Mesendoderm (in vitro differentiated cells): ENCODE results near the gene GRIK4.
"Not testable (repeated sequence)": the region's sequence is repeated elsewhere in the genome, so short reads cannot be mapped to it uniquely, and the experiment has no call there.

ENCODE experiments used
- DNase-seq: peaks from one replicate; pipeline ENCODE4 v3.0.0; 2013
- H2AK5ac ChIP-seq: 2 replicates; pipeline ENCODE4 v1.6.1; 2013; ENCODE audit warnings: low read length, inconsistent platforms
- H2BK120ac ChIP-seq: 2 replicates; pipeline ENCODE4 v1.6.1; 2013; ENCODE audit warnings: low read depth, mild to moderate bottlenecking, low read length, moderate library complexity, mixed read lengths
- H2BK15ac ChIP-seq: replicated peaks from 2 replicates; pipeline ENCODE4 v1.6.1; 2013; ENCODE audit warnings: low read depth, mild to moderate bottlenecking, moderate library complexity
- H2BK5ac ChIP-seq: 2 replicates; pipeline ENCODE4 v1.6.1; 2013; ENCODE audit warnings: low read length, inconsistent platforms
- H3K18ac ChIP-seq: 2 replicates; pipeline ENCODE4 v1.6.1; 2013; ENCODE audit warnings: mild to moderate bottlenecking, low read length, mixed read lengths
- H3K23ac ChIP-seq: one replicate; pipeline ENCODE4 v1.6.1; 2013; ENCODE audit warnings: low read length
- H3K27ac ChIP-seq: 2 replicates; pipeline ENCODE4 v1.5.1; 2013; ENCODE audit warnings: low read depth, mild to moderate bottlenecking, inconsistent platforms, low read length, moderate library complexity
- H3K27me3 ChIP-seq: 2 replicates; pipeline ENCODE4 v1.6.1; 2013; ENCODE audit warnings: low read length, control low read depth, mild to moderate bottlenecking, inconsistent platforms; ENCODE audit not compliant: insufficient read depth, poor library complexity
- H3K36me3 ChIP-seq: 2 replicates; pipeline ENCODE4 v1.6.1; 2013; ENCODE audit warnings: low read length, inconsistent platforms; ENCODE audit not compliant: control insufficient read depth, insufficient read depth
- H3K4ac ChIP-seq: one replicate; pipeline ENCODE4 v1.6.1; 2013; ENCODE audit warnings: low read depth, mild to moderate bottlenecking, low read length, moderate library complexity
- H3K4me1 ChIP-seq: 2 replicates; pipeline ENCODE4 v1.6.1; 2013; ENCODE audit warnings: low read depth, low read length, inconsistent platforms; ENCODE audit not compliant: control insufficient read depth
- H3K4me2 ChIP-seq: 2 replicates; pipeline ENCODE4 v1.6.1; 2013; ENCODE audit warnings: low read length
- H3K4me3 ChIP-seq: 2 replicates; pipeline ENCODE4 v1.5.1; 2013; ENCODE audit warnings: mild to moderate bottlenecking, low read length
- H3K56ac ChIP-seq: one replicate; pipeline ENCODE4 v1.6.1; 2013; ENCODE audit warnings: low read length
- H3K79me1 ChIP-seq: 2 replicates; pipeline ENCODE4 v1.6.1; 2013; ENCODE audit warnings: low read length, inconsistent platforms
- H3K79me2 ChIP-seq: 2 replicates; pipeline ENCODE4 v1.6.1; 2013; ENCODE audit warnings: mild to moderate bottlenecking, low read length; ENCODE audit not compliant: control insufficient read depth, insufficient read depth
- H3K9ac ChIP-seq: 2 replicates; pipeline ENCODE4 v1.6.1; 2013; ENCODE audit warnings: low read length, inconsistent platforms
- H4K5ac ChIP-seq: one replicate; pipeline ENCODE4 v1.6.1; 2013; ENCODE audit warnings: low read length
- H4K8ac ChIP-seq: one replicate; pipeline ENCODE4 v1.6.1; 2013; ENCODE audit warnings: low read depth, mild to moderate bottlenecking, control low read depth, low read length, moderate library complexity
- WGBS: extraction: QIAGEN DNeasy Blood & Tissue Kit; methylation state at CpG from one replicate; pipeline ENCODE4 v1.1.7; 2013; ENCODE audit warnings: low lambda C conversion rate, missing lambda C conversion rate; ENCODE audit not compliant: insufficient coverage; ENCODE audit errors: extremely low coverage; 5-methylcytosine and 5-hydroxymethylcytosine counted together

Gene GRIK4

GRCh38 chr11:120785576-120785975 lies 274.0 kb downstream of the GRIK4 start:
- WGBS, result no CpG with 5 or more reads among the region's 9 CpGs

GRCh38 chr11:120786206-120786735 lies 274.7 kb downstream of the GRIK4 start:
- H2BK15ac ChIP-seq, result no peak overlapping the region
- no peak overlapping the region for H2BK120ac ChIP-seq
- H3K4me3 ChIP-seq, result no peak overlapping the region
- H3K79me1 ChIP-seq, result no peaks in the 10 kb centered on the region
- no peak overlapping the region for H4K8ac ChIP-seq
- H3K4ac ChIP-seq, result no peak overlapping the region
- no peak overlapping the region for H2BK5ac ChIP-seq
- DNase-seq, result no peak
- no peak overlapping the region for H3K9ac ChIP-seq
- no peak overlapping the region for H4K5ac ChIP-seq
- H3K27me3 ChIP-seq, result no peaks in the 10 kb centered on the region
- no CpG with 5 or more reads among the region's 4 CpGs for WGBS
- H2AK5ac ChIP-seq, result no peak overlapping the region
- no peak overlapping the region for H3K56ac ChIP-seq
- no peak overlapping the region for H3K23ac ChIP-seq
- H3K36me3 ChIP-seq, result no peaks in the 10 kb centered on the region
- no peak overlapping the region for H3K27ac ChIP-seq
- no peak overlapping the region for H3K4me2 ChIP-seq
- no peak overlapping the region for H3K18ac ChIP-seq
- H3K4me1 ChIP-seq, result no peaks in the 10 kb centered on the region
- no peaks in the 10 kb centered on the region for H3K79me2 ChIP-seq

More at GRCh38 chr11:120785576-120785975, 274.0 kb downstream of the GRIK4 start:
- Histone ChIP-seq H3K4me3 (no peak overlapping the region), H3K56ac (no peak overlapping the region), H3K23ac (no peak overlapping the region), H3K36me3 (no peaks in the 10 kb centered on the region), H3K79me1 (no peaks in the 10 kb centered on the region), H3K4me2 (no peak overlapping the region), H2BK15ac (no peak overlapping the region), H3K18ac (no peak overlapping the region), H4K8ac (no peak overlapping the region), H3K27me3 (no peaks in the 10 kb centered on the region), H3K27ac (no peak overlapping the region), H2BK120ac (no peak overlapping the region), H2BK5ac (no peak overlapping the region), H3K9ac (no peak overlapping the region), H4K5ac (no peak overlapping the region), H2AK5ac (no peak overlapping the region), H3K4ac (no peak overlapping the region), H3K79me2 (no peaks in the 10 kb centered on the region), H3K4me1 (no peaks in the 10 kb centered on the region)
- DNase-seq, result no peak

- not testable (repeated sequence) for DNase-seq, H3K27me3 ChIP-seq
- WGBS, result no CpG with 5 or more reads among the region's 9 CpGs
These were observed 275.7 kb downstream of the GRIK4 start for GRCh38 chr11:120787224-120787623.

GRCh38 chr11:120789391-120789790 lies 277.8 kb downstream of the GRIK4 start:
- WGBS, result no CpG with 5 or more reads among the region's 9 CpGs
- Histone ChIP-seq H3K79me1 (no peaks in the 10 kb centered on the region), H3K4me2 (no peak overlapping the region), H3K27me3 (no peaks in the 10 kb centered on the region), H3K9ac (no peak overlapping the region), H3K4ac (no peak overlapping the region), H3K4me3 (no peak overlapping the region), H3K23ac (no peak overlapping the region), H2BK120ac (no peak overlapping the region), H2AK5ac (no peak overlapping the region), H3K18ac (no peak overlapping the region), H3K79me2 (no peaks in the 10 kb centered on the region), H2BK5ac (no peak overlapping the region), H3K27ac (no peak overlapping the region), H3K56ac (no peak overlapping the region), H2BK15ac (no peak overlapping the region), H4K5ac (no peak overlapping the region), H3K36me3 (no peaks in the 10 kb centered on the region), H4K8ac (no peak overlapping the region), H3K4me1 (no peaks in the 10 kb centered on the region)
- DNase-seq, result no peak

More at GRCh38 chr11:120787224-120787623, 275.7 kb downstream of the GRIK4 start:
- not testable (repeated sequence) for H3K4ac ChIP-seq, H3K18ac ChIP-seq, H3K4me2 ChIP-seq, H2AK5ac ChIP-seq, H3K4me3 ChIP-seq, H3K79me2 ChIP-seq, H4K8ac ChIP-seq, H3K9ac ChIP-seq, H3K4me1 ChIP-seq, H2BK15ac ChIP-seq, H4K5ac ChIP-seq, H3K36me3 ChIP-seq, H3K27ac ChIP-seq, H3K23ac ChIP-seq, H3K79me1 ChIP-seq, H2BK120ac ChIP-seq, H2BK5ac ChIP-seq, H3K56ac ChIP-seq

- H2AK5ac ChIP-seq, result no peak overlapping the region
- no peak overlapping the region for H3K4me3 ChIP-seq
- no peak overlapping the region for H2BK120ac ChIP-seq
- DNase-seq, result no peak
- no peak overlapping the region for H3K56ac ChIP-seq
- no peaks in the 10 kb centered on the region for H3K36me3 ChIP-seq
- no peaks in the 10 kb centered on the region for H3K4me1 ChIP-seq
- H3K79me1 ChIP-seq, result no peaks in the 10 kb centered on the region
- no peak overlapping the region for H3K9ac ChIP-seq
- H3K79me2 ChIP-seq, result no peaks in the 10 kb centered on the region
- H3K18ac ChIP-seq, result no peak overlapping the region
- no peak overlapping the region for H3K27ac ChIP-seq
- no peak overlapping the region for H2BK15ac ChIP-seq
- no peak overlapping the region for H4K5ac ChIP-seq
- no CpG with 5 or more reads among the region's 7 CpGs for WGBS
- no peak overlapping the region for H2BK5ac ChIP-seq
- H3K4me2 ChIP-seq, result no peak overlapping the region
- no peak overlapping the region for H4K8ac ChIP-seq
- H3K23ac ChIP-seq, result no peak overlapping the region
- no peak overlapping the region for H3K4ac ChIP-seq
- H3K27me3 ChIP-seq, result no peaks in the 10 kb centered on the region
These were observed 280.8 kb downstream of the GRIK4 start for GRCh38 chr11:120792306-120792705.

- no peaks in the 10 kb centered on the region for H3K27me3 ChIP-seq
- no peak overlapping the region for H3K4me3 ChIP-seq
- DNase-seq, result no peak
- H3K36me3 ChIP-seq, result no peaks in the 10 kb centered on the region
- no peak overlapping the region for H2BK120ac ChIP-seq
- H2BK5ac ChIP-seq, result no peak overlapping the region
- no CpG with 5 or more reads among the region's 5 CpGs for WGBS
- no peak overlapping the region for H3K4me2 ChIP-seq
- H3K79me1 ChIP-seq, result no peaks in the 10 kb centered on the region
- no peak overlapping the region for H3K23ac ChIP-seq
- H2BK15ac ChIP-seq, result no peak overlapping the region
- H3K79me2 ChIP-seq, result no peaks in the 10 kb centered on the region
- no peak overlapping the region for H3K27ac ChIP-seq
- H3K4ac ChIP-seq, result no peak overlapping the region
- H3K18ac ChIP-seq, result no peak overlapping the region
- no peak overlapping the region for H3K9ac ChIP-seq
- no peak overlapping the region for H3K56ac ChIP-seq
- no peak overlapping the region for H4K5ac ChIP-seq
- H3K4me1 ChIP-seq, result no peaks in the 10 kb centered on the region
- H4K8ac ChIP-seq, result no peak overlapping the region
- H2AK5ac ChIP-seq, result no peak overlapping the region
These were observed 281.6 kb downstream of the GRIK4 start for GRCh38 chr11:120793150-120793549.
